Stimulated activated CD8-positive, alpha-beta memory T cell treated with anti-CD3 and anti-CD28 coated beads, Interleukin-7, amount 100 ng/mL, for 1 hour (primary cell): ENCODE measurements around the gene SAP25.
"Not testable (repeated sequence)": the region's sequence is repeated elsewhere in the genome, so short reads cannot be mapped to it uniquely, and the experiment has no call there.

ENCODE experiments used
- DNase-seq, 2 donors: peaks; one replicate each; pipeline ENCODE4 v3.0.0-alpha.2; 2020; ENCODE audit warnings: low read depth in 2 of 2

The SAP25 gene

GRCh38 chr7:100535982-100536381, 37.7 kb downstream of the SAP25 start:
- not testable (repeated sequence) for DNase-seq

- DNase-seq = no peak
These were observed 41.3 kb downstream of the SAP25 start for GRCh38 chr7:100532165-100533022.

GRCh38 chr7:100528108-100528866, 45.4 kb downstream of the SAP25 start:
- not testable (repeated sequence) for DNase-seq

- not testable (repeated sequence) for DNase-seq
These were observed 50.5 kb downstream of the SAP25 start for GRCh38 chr7:100523192-100523591.
